OCI-LY3 (cell line): ENCODE results near the gene AGAP1.

Source experiments
- H2AFZ ChIP-seq: fragments of 200-600, 300-600 bp; shearing (Covaris generic); 2 replicates; pipeline ENCODE4 v1.6.0; 2014; ENCODE audit warnings: antibody characterized with exemption, low read depth, low read length
- H3K27ac ChIP-seq: fragments of 200-600, 300-600 bp; sonication (generic); 2 replicates; pipeline ENCODE4 v1.5.1; 2014; ENCODE audit warnings: mild to moderate bottlenecking, low read length, moderate library complexity, mixed read lengths
- H3K27me3 ChIP-seq: fragments of 200-600, 300-600 bp; sonication (generic); 2 replicates; pipeline ENCODE4 v1.6.1; 2014; ENCODE audit warnings: low read depth, low read length, mixed read lengths
- H3K36me3 ChIP-seq: fragments of 200-600, 300-600 bp; sonication (generic); replicated peaks from 2 replicates; pipeline ENCODE3; 2014; ENCODE audit warnings: low read depth, low read length, mixed read lengths
- H3K4me1 ChIP-seq: fragments of 300-600, 200-600 bp; sonication (generic); 2 replicates; pipeline ENCODE4 v1.6.1; 2014; ENCODE audit warnings: low read length, mixed read lengths
- H3K4me2 ChIP-seq: fragments of 200-600, 300-600 bp; sonication (generic); 2 replicates; pipeline ENCODE4 v1.6.1; 2014; ENCODE audit warnings: low read length, mixed read lengths
- H3K4me3 ChIP-seq: fragments of 300-600, 200-600 bp; sonication (generic); 2 replicates; pipeline ENCODE4 v1.5.1; 2014; ENCODE audit warnings: antibody characterized with exemption, mild to moderate bottlenecking, low read length, moderate library complexity
- H3K79me2 ChIP-seq: fragments of 300-600, 200-600 bp; shearing (Covaris generic); 2 replicates; pipeline ENCODE4 v1.6.1; 2014; ENCODE audit warnings: mild to moderate bottlenecking, low read length, mixed read lengths
- H3K9ac ChIP-seq: fragments of 300-600, 200-600 bp; shearing (Covaris generic); 2 replicates; pipeline ENCODE4 v1.6.0; 2014; ENCODE audit warnings: mild to moderate bottlenecking, low read length, moderate library complexity
- H3K9me3 ChIP-seq: fragments of 200-600, 300-600 bp; shearing (Covaris generic); 2 replicates; pipeline ENCODE4 v1.6.1; 2014; ENCODE audit warnings: low read length, mixed read lengths; ENCODE audit not compliant: insufficient read depth
- H4K20me1 ChIP-seq: fragments of 200-600, 300-600 bp; sonication (generic); 2 replicates; pipeline ENCODE4 v1.6.1; 2016; ENCODE audit warnings: low read length, mixed read lengths; ENCODE audit not compliant: insufficient read depth
- CTCF ChIP-seq: fragments of 200-600, 300-600 bp; sonication (generic); IDR thresholded peaks from 2 replicates; pipeline ENCODE4 v1.5.1; 2014; ENCODE audit warnings: antibody characterized with exemption, low read length, low read depth
- EZH2phosphoT487 ChIP-seq: fragments of 200-600 bp; shearing (Covaris generic); IDR thresholded peaks from 2 replicates; pipeline ENCODE4 v1.6.1; 2018; ENCODE audit warnings: antibody characterized with exemption, mixed run types, low read depth

Gene AGAP1

GRCh38 chr2:235856151-235856854 lies 362.5 kb downstream of the AGAP1 start:
- no peak overlapping the region for H3K4me2 ChIP-seq
- no peaks in the 10 kb centered on the region for H3K36me3 ChIP-seq
- H3K9me3 ChIP-seq = no peaks in the 10 kb centered on the region
- H3K4me1 ChIP-seq = no peaks in the 10 kb centered on the region
- H3K27ac ChIP-seq = no peak overlapping the region
- H3K4me3 ChIP-seq = no peak overlapping the region
- no peaks in the 10 kb centered on the region for H4K20me1 ChIP-seq
- H3K79me2 ChIP-seq = no peaks in the 10 kb centered on the region
- no peak overlapping the region for H3K9ac ChIP-seq
- H2AFZ ChIP-seq = no peak overlapping the region
- no peaks in the 10 kb centered on the region for H3K27me3 ChIP-seq
- no peak for TF ChIP-seq EZH2phosphoT487

- TF ChIP-seq EZH2phosphoT487 = no peak
- TF ChIP-seq CTCF = no peak
- no peaks in the 10 kb centered on the region for H3K4me1 ChIP-seq
- H3K9ac ChIP-seq = no peak overlapping the region
- no peak overlapping the region for H3K27ac ChIP-seq
- no peaks in the 10 kb centered on the region for H3K27me3 ChIP-seq
- H4K20me1 ChIP-seq = no peaks in the 10 kb centered on the region
- no peaks in the 10 kb centered on the region for H3K36me3 ChIP-seq
- H3K9me3 ChIP-seq = no peaks in the 10 kb centered on the region
- H3K79me2 ChIP-seq = no peaks in the 10 kb centered on the region
- no peak overlapping the region for H3K4me2 ChIP-seq
- H2AFZ ChIP-seq = no peak overlapping the region
- H3K4me3 ChIP-seq = no peak overlapping the region
These were observed 363.8 kb downstream of the AGAP1 start for GRCh38 chr2:235857598-235857997.

GRCh38 chr2:235858881-235859280 lies 365.0 kb downstream of the AGAP1 start:
- Histone ChIP-seq H3K4me1 (no peaks in the 10 kb centered on the region), H2AFZ (no peak overlapping the region), H3K4me3 (no peak overlapping the region), H3K27me3 (no peaks in the 10 kb centered on the region), H4K20me1 (no peaks in the 10 kb centered on the region), H3K9ac (no peak overlapping the region), H3K27ac (no peak overlapping the region), H3K4me2 (no peak overlapping the region), H3K36me3 (no peaks in the 10 kb centered on the region), H3K79me2 (no peaks in the 10 kb centered on the region), H3K9me3 (no peaks in the 10 kb centered on the region)
- TF ChIP-seq CTCF (no peak), EZH2phosphoT487 (no peak)

GRCh38 chr2:235859651-235860050 lies 365.8 kb downstream of the AGAP1 start:
- Histone ChIP-seq H3K9ac (no peak overlapping the region), H3K36me3 (no peaks in the 10 kb centered on the region), H3K9me3 (no peaks in the 10 kb centered on the region), H3K79me2 (no peaks in the 10 kb centered on the region), H3K27ac (no peak overlapping the region), H3K27me3 (no peaks in the 10 kb centered on the region), H4K20me1 (no peaks in the 10 kb centered on the region), H3K4me2 (no peak overlapping the region), H3K4me3 (no peak overlapping the region), H2AFZ (no peak overlapping the region), H3K4me1 (no peaks in the 10 kb centered on the region)
- no peak for TF ChIP-seq CTCF
- no peak for TF ChIP-seq EZH2phosphoT487
